ENCODE measurements around the gene HPCA. TPM values are rescaled to one million over a fixed set of nuclear protein-coding genes. Genes with fewer than 3 reads are reported as not detected.

The HPCA gene
- total RNA-seq, 2 experiments from 2014 or later = not detected

- TF ChIP-seq CTCF (IDR thresholded peaks at IDR 0.05) = no peak
- Mint-ChIP-seq H3K9me3 (no peaks in the 10 kb centered on the region), H3K36me3 (ENCODE audit: low read depth) (no peaks in the 10 kb centered on the region), H3K27ac (no peak overlapping the region), H3K4me3 (no peak overlapping the region), H3K4me1 (ENCODE audit: low read depth) (no peaks in the 10 kb centered on the region), H3K27me3 (peaks cover 61% of the 10 kb centered on the region)
- ChIA-PET CTCF (no interaction called here), POLR2A (no interaction called here)
- Histone ChIP-seq H3K36me3 (ENCODE audit: insufficient read depth, low read length) (no peaks in the 10 kb centered on the region), H3K4me1 (ENCODE audit: insufficient read depth, low read length) (peaks cover 13% of the 10 kb centered on the region), H3K27me3 (ENCODE audit: control insufficient read depth in 1 of 2, insufficient read depth in 2 of 2, low read length in 2 of 2) (peaks cover 37 to 64% of the 10 kb centered on the region in 2 experiments), H3K27ac (ENCODE audit: low read depth in 1 of 2, low read length in 2 of 2) (no peak overlapping the region), H3K4me3 (ENCODE audit: low read length) (no peak overlapping the region), H3K9me3 (ENCODE audit: control insufficient read depth in 1 of 2, insufficient read depth in 1 of 2, low read length in 2 of 2) (peaks cover 0 to 19% of the 10 kb centered on the region in 2 experiments)
- no peak for DNase-seq
- ATAC-seq (ENCODE audit: poor library complexity) = no peak
- intact Hi-C loops (cut with DNase I, micrococcal nuclease) = no loop called here
These were observed 2.3 kb upstream of the HPCA start for GRCh38 chr1:32884032-32884372.

- no peaks in the 10 kb centered on the region for H3K9me3 Mint-ChIP-seq
- peaks cover 68% of the 10 kb centered on the region for H3K27me3 Mint-ChIP-seq
- POLR2A ChIA-PET = no interaction called here
- no peak overlapping the region for H3K27ac Mint-ChIP-seq
- intact Hi-C loops (cut with DNase I, micrococcal nuclease) = no loop called here
- H3K27me3 ChIP-seq (ENCODE audit: control insufficient read depth in 1 of 2, insufficient read depth in 2 of 2, low read length in 2 of 2) = peaks cover 41 to 71% of the 10 kb centered on the region in 2 experiments
- no peak for TF ChIP-seq CTCF (IDR thresholded peaks at IDR 0.05)
- peaks cover 13% of the 10 kb centered on the region for H3K4me1 ChIP-seq (ENCODE audit: insufficient read depth, low read length)
- H3K4me1 Mint-ChIP-seq (ENCODE audit: low read depth) = no peaks in the 10 kb centered on the region
- no peaks in the 10 kb centered on the region for H3K36me3 Mint-ChIP-seq (ENCODE audit: low read depth)
- DNase-seq = no peak
- no peak overlapping the region for H3K27ac ChIP-seq (ENCODE audit: low read depth in 1 of 2, low read length in 2 of 2)
- CTCF ChIA-PET = no interaction called here
- H3K9me3 ChIP-seq (ENCODE audit: control insufficient read depth in 1 of 2, insufficient read depth in 1 of 2, low read length in 2 of 2) = peaks cover 0 to 20% of the 10 kb centered on the region in 2 experiments
- no peak overlapping the region for H3K4me3 ChIP-seq (ENCODE audit: low read length)
- H3K36me3 ChIP-seq (ENCODE audit: insufficient read depth, low read length) = no peaks in the 10 kb centered on the region
- H3K4me3 Mint-ChIP-seq = no peak overlapping the region
- ATAC-seq (ENCODE audit: poor library complexity) = no peak
These were observed 1.6 kb upstream of the HPCA start for GRCh38 chr1:32884726-32885125.

GRCh38 chr1:32885676-32886003, 651 bp upstream of the HPCA start:
- H3K4me3 Mint-ChIP-seq = no peak overlapping the region
- Histone ChIP-seq H3K36me3 (ENCODE audit: insufficient read depth, low read length) (no peaks in the 10 kb centered on the region), H3K9me3 (ENCODE audit: control insufficient read depth in 1 of 2, insufficient read depth in 1 of 2, low read length in 2 of 2) (peaks cover 0 to 20% of the 10 kb centered on the region in 2 experiments), H3K4me1 (ENCODE audit: insufficient read depth, low read length) (peaks cover 13% of the 10 kb centered on the region), H3K4me3 (ENCODE audit: low read length) (no peak overlapping the region), H3K27me3 (ENCODE audit: control insufficient read depth in 1 of 2, insufficient read depth in 2 of 2, low read length in 2 of 2) (peaks cover 46 to 80% of the 10 kb centered on the region in 2 experiments), H3K27ac (ENCODE audit: low read depth in 1 of 2, low read length in 2 of 2) (no peak overlapping the region)
- DNase-seq = no peak
- H3K27me3 Mint-ChIP-seq = peaks cover 76% of the 10 kb centered on the region
- no peaks in the 10 kb centered on the region for H3K9me3 Mint-ChIP-seq
- H3K4me1 Mint-ChIP-seq (ENCODE audit: low read depth) = no peaks in the 10 kb centered on the region
- no peak overlapping the region for H3K27ac Mint-ChIP-seq
- ChIA-PET POLR2A (no interaction called here), CTCF (no interaction called here)
- intact Hi-C loops (cut with DNase I, micrococcal nuclease) = no loop called here
- no peak for TF ChIP-seq CTCF (IDR thresholded peaks at IDR 0.05)
- ATAC-seq (ENCODE audit: poor library complexity) = no peak
- no peaks in the 10 kb centered on the region for H3K36me3 Mint-ChIP-seq (ENCODE audit: low read depth)
